Lower lobe of right lung (tissue), 2 donors: ENCODE data around the gene ZFP36L2. TPM values are rescaled to one million over a fixed set of nuclear protein-coding genes. Genes with fewer than 3 reads are reported as not detected.

ENCODE experiments used
- ATAC-seq, 2 donors: fragments of 200-7000 bp; cut with Tn5 transposase; one replicate each; pipeline ENCODE4 v1.9.1; 2020 to 2022; ENCODE audit warnings: mild to moderate bottlenecking in 2 of 2, moderate library complexity in 2 of 2
- DNase-seq: peaks from one replicate; pipeline ENCODE4 v3.0.0-alpha.2; 2020
- H3K27ac ChIP-seq: fragments of 200-600 bp; one replicate; pipeline ENCODE4 v1.8.0; 2022
- H3K27me3 ChIP-seq: fragments of 200-600 bp; one replicate; pipeline ENCODE4 v1.8.0; 2022; ENCODE audit warnings: low read depth
- H3K36me3 ChIP-seq: fragments of 200-600 bp; one replicate; pipeline ENCODE4 v1.8.0; 2022; ENCODE audit warnings: mild to moderate bottlenecking
- H3K4me1 ChIP-seq: fragments of 200-600 bp; one replicate; pipeline ENCODE4 v1.8.0; 2022
- H3K4me3 ChIP-seq: fragments of 200-600 bp; one replicate; pipeline ENCODE4 v1.8.0; 2022; ENCODE audit warnings: mild to moderate bottlenecking
- H3K9me3 ChIP-seq: fragments of 200-600 bp; one replicate; pipeline ENCODE4 v1.8.0; 2022
- intact Hi-C: fragments of 100-400 bp; cut with DNase I; formaldehyde crosslinking; loops from one replicate; pipeline ENCODE4 v1.11.0; 2022
- total RNA-seq: library from RNA; stranded (reverse); fragmentation: NEBNext Ultra II Directional; extraction: Animal tissue kit (Norgen Biotek cat#: 25700); gene quantifications from one replicate; pipeline ENCODE4 v1.2.1, GENCODE V29; 2021
- TF ChIP-seq, protein P1 (sequence below): fragments of 200-600 bp; IDR thresholded peaks from one replicate; pipeline ENCODE4 v1.8.0; 2022; ENCODE audit warnings: antibody characterized with exemption, mild to moderate bottlenecking
- donor health status: DM: no; HTN: yes; CAD: no; lungs with severe emphysema.

Gene ZFP36L2
- total RNA-seq, 1 donor from 2014 or later: 136 TPM

DNA sequence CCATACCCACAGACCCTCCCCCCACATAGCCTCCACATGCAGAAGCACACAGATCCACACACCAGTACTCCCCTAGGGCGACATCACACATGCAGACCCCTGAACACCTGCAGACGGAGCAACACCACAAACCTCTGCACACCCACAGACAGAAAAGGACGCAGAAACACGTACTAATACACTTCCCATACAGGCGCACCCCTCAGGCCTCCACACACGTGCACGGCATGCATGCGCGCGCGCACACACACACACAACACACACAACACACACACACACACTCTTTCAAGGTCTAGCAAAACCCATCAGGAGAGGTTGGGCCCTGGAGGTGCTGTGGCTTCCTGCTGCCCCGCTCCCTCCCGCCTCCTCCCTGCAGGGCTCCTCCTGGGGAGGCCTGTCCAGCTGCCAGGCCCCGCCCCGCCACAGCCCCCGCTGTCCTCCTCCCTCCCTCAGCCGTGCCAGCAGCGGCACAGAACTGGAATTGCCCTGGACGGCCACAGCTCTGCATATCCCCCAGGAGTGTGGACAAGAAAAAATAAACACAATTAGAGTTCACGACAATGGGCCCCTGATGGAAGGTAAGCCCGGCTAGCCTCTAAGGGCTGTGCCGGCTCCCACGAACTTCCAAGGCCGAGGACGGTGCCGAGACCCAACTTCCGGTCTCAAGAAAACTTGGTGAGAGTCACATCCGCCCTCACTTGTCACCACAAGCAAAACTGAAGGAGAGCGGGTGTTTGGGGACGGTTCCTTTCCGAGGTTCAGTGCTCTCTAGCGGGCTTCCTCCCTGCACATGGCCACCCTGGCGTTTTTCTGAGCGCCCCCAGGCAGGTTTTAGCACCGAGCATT lies 6.8 kb downstream of the ZFP36L2 start:
- ATAC-seq: peak; percentile 87 to 89
- H3K27ac ChIP-seq: peak overlapping the region; percentile 100
- peaks cover 61% of the 10 kb centered on the region for H3K4me1 ChIP-seq
- TF ChIP-seq, protein P1, sequence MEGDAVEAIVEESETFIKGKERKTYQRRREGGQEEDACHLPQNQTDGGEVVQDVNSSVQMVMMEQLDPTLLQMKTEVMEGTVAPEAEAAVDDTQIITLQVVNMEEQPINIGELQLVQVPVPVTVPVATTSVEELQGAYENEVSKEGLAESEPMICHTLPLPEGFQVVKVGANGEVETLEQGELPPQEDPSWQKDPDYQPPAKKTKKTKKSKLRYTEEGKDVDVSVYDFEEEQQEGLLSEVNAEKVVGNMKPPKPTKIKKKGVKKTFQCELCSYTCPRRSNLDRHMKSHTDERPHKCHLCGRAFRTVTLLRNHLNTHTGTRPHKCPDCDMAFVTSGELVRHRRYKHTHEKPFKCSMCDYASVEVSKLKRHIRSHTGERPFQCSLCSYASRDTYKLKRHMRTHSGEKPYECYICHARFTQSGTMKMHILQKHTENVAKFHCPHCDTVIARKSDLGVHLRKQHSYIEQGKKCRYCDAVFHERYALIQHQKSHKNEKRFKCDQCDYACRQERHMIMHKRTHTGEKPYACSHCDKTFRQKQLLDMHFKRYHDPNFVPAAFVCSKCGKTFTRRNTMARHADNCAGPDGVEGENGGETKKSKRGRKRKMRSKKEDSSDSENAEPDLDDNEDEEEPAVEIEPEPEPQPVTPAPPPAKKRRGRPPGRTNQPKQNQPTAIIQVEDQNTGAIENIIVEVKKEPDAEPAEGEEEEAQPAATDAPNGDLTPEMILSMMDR: peak; percentile 7
- H3K4me3 ChIP-seq: peak overlapping the region; percentile 95
- peak; percentile 94 for DNase-seq
- H3K36me3 ChIP-seq: peaks cover 26% of the 10 kb centered on the region
- H3K27me3 ChIP-seq: no peaks in the 10 kb centered on the region
- intact Hi-C loops: loop anchor here (10.0 kb wide), 2 partner anchors 45 to 265 kb away; no protein-coding TSS in a partner anchor
- H3K9me3 ChIP-seq: no peaks in the 10 kb centered on the region

DNA sequence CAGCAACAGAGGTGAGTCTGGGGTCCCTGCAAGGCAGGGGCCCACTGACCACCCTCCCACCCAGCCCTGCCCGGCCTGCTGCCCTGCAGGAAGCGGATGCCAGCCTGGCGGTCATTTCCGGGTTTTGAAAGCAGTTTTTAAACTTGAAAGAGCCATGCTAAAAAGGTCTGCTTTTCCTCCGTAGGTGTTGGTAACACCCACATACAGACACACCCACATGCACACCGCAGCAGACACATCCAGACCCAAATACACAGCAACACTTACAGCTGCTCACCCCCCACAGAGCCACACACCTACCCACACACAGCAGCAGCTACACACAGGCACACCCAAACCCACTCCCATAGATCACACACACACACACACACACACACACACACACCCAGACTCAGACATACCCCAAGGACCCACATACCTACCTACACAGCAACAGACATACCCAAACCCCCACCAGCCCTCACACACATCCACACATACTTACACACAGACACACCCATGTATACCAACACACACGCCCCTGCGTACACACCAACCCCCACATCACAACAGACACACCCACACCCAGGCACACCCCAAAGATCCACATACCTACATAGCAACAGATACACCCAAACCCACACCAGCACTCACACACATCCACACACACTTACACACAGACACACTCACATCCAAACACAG lies 7.6 kb downstream of the ZFP36L2 start:
- Histone ChIP-seq H3K4me3 (peak overlapping the region; percentile 95), H3K4me1 (peaks cover 61% of the 10 kb centered on the region), H3K27ac (peak overlapping the region; percentile 100), H3K9me3 (no peaks in the 10 kb centered on the region), H3K27me3 (no peaks in the 10 kb centered on the region), H3K36me3 (peaks cover 18% of the 10 kb centered on the region)
- TF ChIP-seq, protein P1: no peak
- ATAC-seq (peak; percentile 42 to 60), DNase-seq (peak; percentile 84)
- intact Hi-C loops: no loop called here

DNA sequence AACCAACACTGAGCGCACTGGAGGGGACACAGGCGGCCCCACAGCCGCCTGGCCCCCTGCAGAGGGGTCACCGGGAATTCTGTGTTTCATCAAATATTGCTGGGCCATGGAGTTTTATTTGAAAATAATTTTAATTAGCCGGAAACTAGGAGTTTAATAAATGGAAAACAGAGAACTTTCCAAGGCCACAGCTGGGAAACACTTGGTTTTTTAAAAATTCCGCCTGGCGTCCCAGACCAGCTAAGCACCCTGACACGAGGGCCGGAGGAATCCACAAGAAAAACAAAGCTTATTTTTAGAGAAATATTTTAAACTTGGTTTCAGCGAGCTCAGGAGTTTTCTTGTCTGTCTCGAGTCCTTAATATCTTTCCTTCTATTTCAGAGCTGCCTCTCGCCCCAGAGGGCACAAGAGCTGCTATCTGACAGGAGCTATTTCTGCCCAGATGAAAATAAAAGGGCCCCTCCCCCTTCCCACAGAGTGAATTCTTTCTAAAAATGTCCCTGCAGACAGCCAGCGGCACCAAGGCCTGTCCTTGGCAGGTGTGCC lies 8.2 kb downstream of the ZFP36L2 start:
- Histone ChIP-seq H3K4me3 (peak overlapping the region; percentile 95), H3K27ac (peak overlapping the region; percentile 100)
- intact Hi-C loops: no loop called here

DNA sequence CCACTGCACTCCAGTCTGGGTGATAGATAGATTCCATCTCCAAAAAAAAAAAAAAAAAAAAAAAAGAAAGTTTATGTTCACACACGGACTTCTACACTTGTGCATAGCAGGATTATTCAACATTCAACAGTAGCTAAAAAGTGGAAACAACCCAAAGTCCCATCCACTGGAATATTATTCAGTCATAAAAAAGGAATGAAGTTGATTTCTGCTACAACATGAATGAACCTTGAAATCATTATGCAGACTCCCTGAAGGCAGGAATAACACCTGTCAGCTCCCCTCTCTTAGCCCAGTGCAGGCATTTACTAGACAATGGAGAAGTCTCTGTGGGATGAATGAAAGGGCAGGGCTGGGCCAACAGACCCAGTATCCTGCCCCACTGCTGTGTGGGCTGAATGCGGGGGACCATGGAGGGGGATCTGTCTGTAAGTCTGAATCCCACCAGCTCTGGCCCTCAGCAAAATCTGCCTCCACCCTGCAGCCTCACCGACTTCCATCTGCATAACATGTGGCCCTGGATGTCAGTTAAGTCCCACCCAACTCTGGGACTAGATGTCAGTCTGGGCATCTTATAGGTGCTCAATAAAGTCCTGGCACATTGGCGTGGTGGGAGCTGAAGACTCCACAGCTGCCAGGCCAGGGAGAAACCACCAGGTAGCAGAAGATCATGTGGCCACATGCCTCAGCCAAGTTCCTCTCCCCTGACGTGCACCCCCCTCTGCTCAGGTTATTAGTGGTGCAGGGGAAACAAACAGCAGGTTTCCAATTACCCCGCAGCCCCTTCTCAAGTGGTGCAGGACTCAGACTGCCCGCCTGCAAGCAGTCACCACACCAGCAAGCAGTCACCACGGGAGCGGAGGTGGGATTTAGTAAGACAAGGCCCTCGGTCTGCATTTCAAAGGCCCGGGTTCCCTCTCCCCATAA lies 8.9 kb downstream of the ZFP36L2 start:
- Histone ChIP-seq H3K27me3 (no peaks in the 10 kb centered on the region), H3K9me3 (no peaks in the 10 kb centered on the region), H3K4me3 (peak overlapping the region; percentile 95), H3K36me3 (peaks cover 5% of the 10 kb centered on the region), H3K4me1 (peaks cover 58% of the 10 kb centered on the region), H3K27ac (peak overlapping the region; percentile 100)
- intact Hi-C loops: no loop called here
- TF ChIP-seq, protein P1: no peak
- ATAC-seq: no peak
- DNase-seq: no peak

More for the DNA sequence above, 8.2 kb downstream of the ZFP36L2 start:
- peaks cover 58% of the 10 kb centered on the region for H3K4me1 ChIP-seq
- H3K36me3 ChIP-seq: peaks cover 12% of the 10 kb centered on the region
- H3K9me3 ChIP-seq: no peaks in the 10 kb centered on the region
- DNase-seq (no peak), ATAC-seq (no peak)
- TF ChIP-seq, protein P1: no peak
- no peaks in the 10 kb centered on the region for H3K27me3 ChIP-seq

DNA sequence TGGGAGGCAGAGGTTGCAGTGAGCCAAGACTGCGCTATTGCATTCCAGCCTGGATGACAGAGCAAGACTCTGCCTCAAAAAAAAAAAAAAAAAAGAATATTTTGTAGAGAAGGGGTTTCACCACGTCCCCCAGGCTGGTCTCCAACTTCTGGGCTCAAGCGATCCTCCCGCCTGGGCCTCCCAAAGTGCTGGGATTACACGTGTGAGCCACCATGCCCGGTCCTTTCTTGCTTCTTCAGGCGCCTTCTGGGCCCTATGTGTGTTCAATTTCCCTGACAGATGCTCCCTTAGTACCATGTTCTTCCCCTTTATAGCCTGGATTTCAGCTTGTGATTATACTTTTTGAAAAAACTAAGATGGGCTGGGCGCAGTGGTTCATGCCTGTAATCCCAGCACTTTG lies 9.8 kb downstream of the ZFP36L2 start:
- Histone ChIP-seq H3K4me1 (peaks cover 54% of the 10 kb centered on the region), H3K9me3 (no peaks in the 10 kb centered on the region), H3K27ac (no peak overlapping the region), H3K36me3 (no peaks in the 10 kb centered on the region), H3K27me3 (no peaks in the 10 kb centered on the region), H3K4me3 (no peak overlapping the region)
- ATAC-seq: no peak
- TF ChIP-seq, protein P1: no peak
- peak; percentile 28 for DNase-seq
- intact Hi-C loops: no loop called here
